NB4 (cell line): ENCODE results near the gene GPR146.
A peak's percentile ranks its signal among the peaks of the same experiment; 100 is the strongest.

Experiments used
- MYC ChIP-seq: IDR thresholded peaks from 2 replicates; pipeline ENCODE4 v1.6.1; 2011; ENCODE audit warnings: low read depth, low read length
- POLR2A ChIP-seq: IDR thresholded peaks from 2 replicates; pipeline ENCODE4 v1.6.1; 2011; ENCODE audit warnings: mild to moderate bottlenecking; ENCODE audit not compliant: insufficient read length; ENCODE audit errors: extremely low read depth
- TF ChIP-seq, protein P1 (sequence below): IDR thresholded peaks from one replicate; pipeline ENCODE4 v1.5.1; 2012; ENCODE audit warnings: low read depth, low read length

DNA sequence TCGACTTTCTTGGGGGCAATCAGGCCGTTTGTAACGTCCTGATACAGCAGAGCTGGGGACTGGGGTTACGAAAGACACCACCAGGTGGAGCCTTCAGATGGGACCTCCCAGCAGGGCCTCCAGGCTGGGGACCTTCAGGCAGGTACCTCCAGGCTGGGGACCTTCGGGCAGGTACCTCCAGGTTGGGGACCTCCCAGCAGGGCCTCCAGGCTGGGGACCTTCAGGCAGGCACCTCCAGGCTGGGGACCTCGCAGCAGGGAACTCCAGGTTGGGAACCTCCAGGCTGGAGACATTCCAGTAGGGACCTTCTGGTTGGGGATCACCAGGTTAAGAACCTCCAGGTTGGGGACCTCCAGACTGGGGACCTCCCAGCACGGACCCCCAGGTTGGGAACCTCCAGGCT is 23.5 kb upstream of the GPR146 start:
- TF ChIP-seq, protein P1, sequence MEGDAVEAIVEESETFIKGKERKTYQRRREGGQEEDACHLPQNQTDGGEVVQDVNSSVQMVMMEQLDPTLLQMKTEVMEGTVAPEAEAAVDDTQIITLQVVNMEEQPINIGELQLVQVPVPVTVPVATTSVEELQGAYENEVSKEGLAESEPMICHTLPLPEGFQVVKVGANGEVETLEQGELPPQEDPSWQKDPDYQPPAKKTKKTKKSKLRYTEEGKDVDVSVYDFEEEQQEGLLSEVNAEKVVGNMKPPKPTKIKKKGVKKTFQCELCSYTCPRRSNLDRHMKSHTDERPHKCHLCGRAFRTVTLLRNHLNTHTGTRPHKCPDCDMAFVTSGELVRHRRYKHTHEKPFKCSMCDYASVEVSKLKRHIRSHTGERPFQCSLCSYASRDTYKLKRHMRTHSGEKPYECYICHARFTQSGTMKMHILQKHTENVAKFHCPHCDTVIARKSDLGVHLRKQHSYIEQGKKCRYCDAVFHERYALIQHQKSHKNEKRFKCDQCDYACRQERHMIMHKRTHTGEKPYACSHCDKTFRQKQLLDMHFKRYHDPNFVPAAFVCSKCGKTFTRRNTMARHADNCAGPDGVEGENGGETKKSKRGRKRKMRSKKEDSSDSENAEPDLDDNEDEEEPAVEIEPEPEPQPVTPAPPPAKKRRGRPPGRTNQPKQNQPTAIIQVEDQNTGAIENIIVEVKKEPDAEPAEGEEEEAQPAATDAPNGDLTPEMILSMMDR: peak; percentile 17
- TF ChIP-seq POLR2A: no peak
- TF ChIP-seq MYC: no peak
